CD4-positive, CD25-positive, alpha-beta regulatory T cell (primary cell): ENCODE data around the gene KAT2B. TPM values are rescaled to one million over a fixed set of nuclear protein-coding genes. Genes with fewer than 3 reads are reported as not detected.
"Not testable (repeated sequence)": the region's sequence is repeated elsewhere in the genome, so short reads cannot be mapped to it uniquely, and the experiment has no call there.

Source experiments
- ATAC-seq, 2 donors: fragments of 150-1000 bp; cut with Tn5 transposase; one replicate each; pipeline ENCODE4 v1.10.0; 2021; ENCODE audit warnings: low read depth in 2 of 2, moderate number of reproducible peaks in 2 of 2, moderate library complexity in 1 of 2
- DNase-seq, 3 donors: peaks; one replicate each; pipeline versions ENCODE4 v3.0.0 to v3.0.0-alpha.2; 2012 to 2022; ENCODE audit warnings: mixed read lengths in 1 of 3
- H3K27ac ChIP-seq: one replicate; pipeline ENCODE4 v1.7.0; 2013; ENCODE audit warnings: mild to moderate bottlenecking, low read length; ENCODE audit not compliant: insufficient read depth, poor library complexity, severe bottlenecking
- H3K27me3 ChIP-seq: one replicate; pipeline ENCODE4 v1.7.0; 2013; ENCODE audit warnings: low read length; ENCODE audit not compliant: control insufficient read depth, insufficient read depth
- H3K36me3 ChIP-seq: one replicate; pipeline ENCODE4 v1.7.0; 2013; ENCODE audit warnings: mild to moderate bottlenecking, low read length, moderate library complexity; ENCODE audit not compliant: control insufficient read depth, insufficient read depth
- H3K4me1 ChIP-seq: 2 replicates; pipeline ENCODE4 v1.7.0; 2013; ENCODE audit warnings: mild to moderate bottlenecking, low read length; ENCODE audit not compliant: insufficient read depth, control insufficient read depth, poor library complexity, severe bottlenecking
- H3K4me3 ChIP-seq: one replicate; pipeline ENCODE4 v1.7.0; 2013; ENCODE audit warnings: low read depth, mild to moderate bottlenecking, low read length, moderate library complexity
- H3K9me3 ChIP-seq, 2 experiments: 1 replicate in 1 of 2; 2 replicates in 1 of 2; pipeline ENCODE4 v1.7.0; 2013; ENCODE audit warnings: low read length in 2 of 2, mild to moderate bottlenecking in 1 of 2, moderate library complexity in 1 of 2; ENCODE audit not compliant: control insufficient read depth in 2 of 2
- H3K27ac Mint-ChIP-seq, 3 donors: one replicate each; pipeline ENCODE4 v1.8.0; 2020 to 2022; ENCODE audit warnings: mild to moderate bottlenecking in 3 of 3, mixed read lengths in 3 of 3, moderate library complexity in 2 of 3
- H3K27me3 Mint-ChIP-seq: one replicate; pipeline ENCODE4 v1.8.0; 2022; ENCODE audit warnings: mild to moderate bottlenecking, mixed read lengths
- H3K36me3 Mint-ChIP-seq: one replicate; pipeline ENCODE4 v1.8.0; 2020; ENCODE audit warnings: mixed read lengths
- H3K4me1 Mint-ChIP-seq, 4 donors: one replicate each; pipeline ENCODE4 v1.8.0; 2020 to 2022; ENCODE audit warnings: mixed read lengths in 4 of 4, mild to moderate bottlenecking in 1 of 4
- H3K4me3 Mint-ChIP-seq, 4 donors: one replicate each; pipeline ENCODE4 v1.8.0; 2020 to 2022; ENCODE audit warnings: mild to moderate bottlenecking in 4 of 4, mixed read lengths in 4 of 4, moderate library complexity in 3 of 4
- H3K9me3 Mint-ChIP-seq, 7 donors: one replicate each; pipeline ENCODE4 v1.8.0; 2020 to 2022; ENCODE audit warnings: mixed read lengths in 7 of 7, mild to moderate bottlenecking in 3 of 7, moderate library complexity in 2 of 7
- polyA plus RNA-seq, 4 donors: library from polyadenylated mRNA; unstranded; fragments of 300-500 nt; fragmentation: Illumina TruSeq; gene quantifications; one replicate each; pipeline ENCODE4 v1.2.3, GENCODE V29; 2021
- total RNA-seq: library from RNA; stranded (reverse); gene quantifications from one replicate; pipeline ENCODE4 v1.2.3, GENCODE V29; 2022

KAT2B gene
- total and polyA plus RNA-seq, 5 donors from 2014 or later: 5.7 to 185 (median 8.7) TPM

GRCh38 chr3:20043825-20044224 is 3.6 kb downstream of the KAT2B start:
- H3K4me1 ChIP-seq: peaks cover 74% of the 10 kb centered on the region
- DNase-seq: peak in 1 of 3 donors; percentile 54
- Mint-ChIP-seq H3K9me3 (peaks cover 0 to 1% (median 0%) of the 10 kb centered on the region in 7 donors), H3K36me3 (no peaks in the 10 kb centered on the region), H3K4me3 (peak overlapping the region; percentile 99 to 100 (median 100)), H3K4me1 (peaks cover 27 to 79% (median 65%) of the 10 kb centered on the region in 4 donors), H3K27me3 (peaks cover 9% of the 10 kb centered on the region), H3K27ac (peak overlapping the region; percentile 80 to 95 (median 87))
- H3K27ac ChIP-seq: peak overlapping the region; percentile 93
- no peaks in the 10 kb centered on the region for H3K9me3 ChIP-seq
- H3K36me3 ChIP-seq: peaks cover 6% of the 10 kb centered on the region
- ATAC-seq: no peak
- H3K27me3 ChIP-seq: no peaks in the 10 kb centered on the region
- peak overlapping the region; percentile 80 for H3K4me3 ChIP-seq

- Mint-ChIP-seq H3K4me1 (peaks cover 26 to 87% (median 73%) of the 10 kb centered on the region in 4 donors), H3K4me3 (peak overlapping the region in 3 of 4 donors; percentile 41 to 100 (median 45)), H3K27ac (peak overlapping the region; percentile 32 to 65 (median 55))
- not testable (repeated sequence) for H3K9me3 Mint-ChIP-seq, H3K27me3 ChIP-seq, H3K9me3 ChIP-seq, H3K36me3 Mint-ChIP-seq, H3K27me3 Mint-ChIP-seq, DNase-seq, H3K36me3 ChIP-seq, ATAC-seq
- peak overlapping the region; percentile 80 for H3K4me3 ChIP-seq
- H3K4me1 ChIP-seq: peaks cover 77% of the 10 kb centered on the region
- peak overlapping the region; percentile 93 for H3K27ac ChIP-seq
Observed at GRCh38 chr3:20045141-20045540, 4.9 kb downstream of the KAT2B start.

- peaks cover 1% of the 10 kb centered on the region for H3K27me3 Mint-ChIP-seq
- peak overlapping the region in 3 of 4 donors; percentile 45 to 65 (median 46) for H3K4me3 Mint-ChIP-seq
- H3K4me1 Mint-ChIP-seq: peaks cover 31 to 95% (median 83%) of the 10 kb centered on the region in 4 donors
- ATAC-seq (no peak), DNase-seq (no peak)
- H3K27me3 ChIP-seq: no peaks in the 10 kb centered on the region
- no peaks in the 10 kb centered on the region for H3K9me3 ChIP-seq
- peaks cover 85% of the 10 kb centered on the region for H3K4me1 ChIP-seq
- H3K4me3 ChIP-seq: no peak overlapping the region
- H3K9me3 Mint-ChIP-seq: peaks cover 0 to 1% (median 0%) of the 10 kb centered on the region in 7 donors
- peak overlapping the region in 2 of 3 donors; percentile 31 to 79 for H3K27ac Mint-ChIP-seq
- H3K36me3 ChIP-seq: peaks cover 9% of the 10 kb centered on the region
- no peak overlapping the region for H3K27ac ChIP-seq
- no peaks in the 10 kb centered on the region for H3K36me3 Mint-ChIP-seq
Observed at GRCh38 chr3:20046556-20046955, 6.3 kb downstream of the KAT2B start.

GRCh38 chr3:20047341-20047779 is 7.1 kb downstream of the KAT2B start:
- H3K4me3 ChIP-seq: peak overlapping the region; percentile 40
- H3K9me3 ChIP-seq: no peaks in the 10 kb centered on the region
- H3K4me3 Mint-ChIP-seq: peak overlapping the region; percentile 5 to 65 (median 44)
- ATAC-seq (no peak), DNase-seq (no peak)
- H3K27ac ChIP-seq: peak overlapping the region; percentile 42
- H3K36me3 ChIP-seq: peaks cover 9% of the 10 kb centered on the region
- H3K27me3 Mint-ChIP-seq: no peaks in the 10 kb centered on the region
- no peaks in the 10 kb centered on the region for H3K27me3 ChIP-seq
- H3K27ac Mint-ChIP-seq: peak overlapping the region; percentile 66 to 79 (median 69)
- H3K4me1 Mint-ChIP-seq: peaks cover 39 to 95% (median 83%) of the 10 kb centered on the region in 4 donors
- H3K9me3 Mint-ChIP-seq: no peaks in the 10 kb centered on the region
- H3K36me3 Mint-ChIP-seq: no peaks in the 10 kb centered on the region
- peaks cover 78% of the 10 kb centered on the region for H3K4me1 ChIP-seq

- Mint-ChIP-seq H3K36me3 (no peaks in the 10 kb centered on the region), H3K9me3 (no peaks in the 10 kb centered on the region), H3K27me3 (no peaks in the 10 kb centered on the region), H3K4me3 (peak overlapping the region; percentile 5 to 65 (median 46)), H3K27ac (peak overlapping the region in 2 of 3 donors; percentile 66 to 79), H3K4me1 (peaks cover 37 to 95% (median 78%) of the 10 kb centered on the region in 4 donors)
- Histone ChIP-seq H3K36me3 (peaks cover 9% of the 10 kb centered on the region), H3K4me3 (peak overlapping the region; percentile 40), H3K27me3 (no peaks in the 10 kb centered on the region), H3K4me1 (peaks cover 69% of the 10 kb centered on the region), H3K9me3 (no peaks in the 10 kb centered on the region), H3K27ac (peak overlapping the region; percentile 42)
- no peak for ATAC-seq
- no peak for DNase-seq
Observed at GRCh38 chr3:20047976-20048883, 8.0 kb downstream of the KAT2B start.

- H3K4me1 ChIP-seq: peaks cover 63% of the 10 kb centered on the region
- ATAC-seq (no peak), DNase-seq (no peak)
- Mint-ChIP-seq H3K36me3 (no peaks in the 10 kb centered on the region), H3K27ac (peak overlapping the region; percentile 16 to 87 (median 44)), H3K9me3 (no peaks in the 10 kb centered on the region), H3K27me3 (no peaks in the 10 kb centered on the region), H3K4me3 (peak overlapping the region in 3 of 4 donors; percentile 4 to 62 (median 36)), H3K4me1 (peaks cover 24 to 69% (median 56%) of the 10 kb centered on the region in 4 donors)
- no peaks in the 10 kb centered on the region for H3K27me3 ChIP-seq
- H3K4me3 ChIP-seq: no peak overlapping the region
- peak overlapping the region; percentile 42 for H3K27ac ChIP-seq
- H3K36me3 ChIP-seq: peaks cover 9% of the 10 kb centered on the region
- no peaks in the 10 kb centered on the region for H3K9me3 ChIP-seq
Observed at GRCh38 chr3:20051123-20051806, 11.0 kb downstream of the KAT2B start.

- ATAC-seq (no peak), DNase-seq (no peak)
- Mint-ChIP-seq H3K36me3 (no peaks in the 10 kb centered on the region), H3K27me3 (no peaks in the 10 kb centered on the region), H3K4me1 (peaks cover 23 to 53% (median 43%) of the 10 kb centered on the region in 4 donors), H3K9me3 (no peaks in the 10 kb centered on the region), H3K27ac (peak overlapping the region in 2 of 3 donors; percentile 36 to 84), H3K4me3 (peak overlapping the region in 1 of 4 donors; percentile 65)
- Histone ChIP-seq H3K4me1 (peaks cover 63% of the 10 kb centered on the region), H3K27ac (peak overlapping the region; percentile 49), H3K36me3 (peaks cover 9% of the 10 kb centered on the region), H3K4me3 (no peak overlapping the region), H3K27me3 (no peaks in the 10 kb centered on the region), H3K9me3 (no peaks in the 10 kb centered on the region)
Observed at GRCh38 chr3:20052851-20053250, 12.6 kb downstream of the KAT2B start.
